Measurements from ENCODE around the gene MUL1.
"Not testable (repeated sequence)": the region's sequence is repeated elsewhere in the genome, so short reads cannot be mapped to it uniquely, and the experiment has no call there.

The MUL1 gene

GRCh38 chr1:20500716-20501115, 7.2 kb downstream of the MUL1 start:
- TF ChIP-seq JUND (IDR thresholded peaks at IDR 0.05; ENCODE audit: low read depth), result no peak
- DNase-seq (ENCODE audit: low read depth in 1 of 2, low spot score in 1 of 2), result no peak
- in situ Hi-C loops (cut with HindIII; ENCODE audit: low pct_unique_long_range_greater_than_20kb, low sequenced_read_pairs), result no loop called here

GRCh38 chr1:20499718-20500117, 8.2 kb downstream of the MUL1 start:
- no peak for DNase-seq (ENCODE audit: low read depth in 1 of 2, low spot score in 1 of 2)
- no peak for TF ChIP-seq JUND (IDR thresholded peaks at IDR 0.05; ENCODE audit: low read depth)
- in situ Hi-C loops (cut with HindIII; ENCODE audit: low pct_unique_long_range_greater_than_20kb, low sequenced_read_pairs), result no loop called here

DNA sequence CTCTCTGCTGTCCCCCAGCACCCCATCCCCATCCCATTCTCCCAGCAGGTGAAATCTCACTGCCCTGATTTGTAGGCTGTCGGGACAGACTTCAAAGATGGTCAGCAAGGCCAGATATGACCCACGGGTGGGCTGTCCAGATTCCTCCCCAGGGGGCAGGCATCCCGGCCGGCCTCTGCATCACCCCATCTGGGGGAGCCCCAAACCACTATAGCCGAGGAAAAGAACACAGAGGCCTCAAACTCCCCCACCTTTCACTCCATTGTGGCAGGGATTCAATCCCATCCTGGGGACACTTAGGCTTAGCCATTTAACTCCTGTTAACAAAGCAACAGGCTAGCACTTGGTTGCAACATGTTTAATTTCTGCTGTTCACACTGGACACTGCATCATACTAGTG, 8.8 kb downstream of the MUL1 start:
- TF ChIP-seq JUND (IDR thresholded peaks at IDR 0.05; ENCODE audit: low read depth), result no peak
- in situ Hi-C loops (cut with HindIII; ENCODE audit: low pct_unique_long_range_greater_than_20kb, low sequenced_read_pairs), result no loop called here
- no peak for DNase-seq (ENCODE audit: low read depth in 1 of 2, low spot score in 1 of 2)

GRCh38 chr1:20498116-20498515, 9.8 kb downstream of the MUL1 start:
- DNase-seq (ENCODE audit: low read depth in 1 of 2, low spot score in 1 of 2), result no peak
- in situ Hi-C loops (cut with HindIII; ENCODE audit: low pct_unique_long_range_greater_than_20kb, low sequenced_read_pairs), result no loop called here
- no peak for TF ChIP-seq JUND (IDR thresholded peaks at IDR 0.05; ENCODE audit: low read depth)

- TF ChIP-seq JUND (IDR thresholded peaks at IDR 0.05; ENCODE audit: low read depth), result no peak
- no peak for DNase-seq (ENCODE audit: low read depth in 1 of 2, low spot score in 1 of 2)
Measured at GRCh38 chr1:20497506-20497905, 10.4 kb downstream of the MUL1 start.

DNA sequence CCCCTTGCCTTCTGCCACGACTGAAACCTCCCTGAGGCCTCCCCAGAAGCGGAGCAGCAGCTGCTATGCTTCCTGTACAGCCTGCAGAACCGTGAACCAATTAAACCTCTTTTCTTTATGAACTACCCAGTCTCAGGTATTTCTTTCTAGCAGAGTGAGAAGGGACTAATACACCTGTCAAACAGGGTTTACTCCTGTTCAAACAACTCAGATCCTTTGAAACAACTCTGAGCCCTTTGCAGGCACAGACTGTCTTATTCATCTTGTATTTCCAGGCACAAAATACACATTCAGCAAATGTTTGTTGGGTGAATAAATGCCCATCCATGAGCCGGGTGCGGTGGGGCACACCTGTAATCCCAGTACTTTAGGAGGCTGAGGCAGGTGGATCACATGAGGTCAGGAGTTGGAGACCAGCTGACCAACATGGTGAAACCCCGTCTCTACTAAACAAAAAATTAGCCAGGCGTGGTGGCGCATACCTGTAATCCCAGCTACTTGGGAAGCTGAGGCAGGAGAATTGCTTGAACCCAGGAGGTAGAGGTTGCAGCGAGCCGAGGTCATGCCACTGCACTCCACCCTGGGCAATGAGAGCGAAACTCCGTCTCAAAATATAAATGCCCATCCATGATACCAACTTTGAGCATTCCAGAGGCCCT, 11.1 kb downstream of the MUL1 start:
- in situ Hi-C loops (cut with HindIII; ENCODE audit: low pct_unique_long_range_greater_than_20kb, low sequenced_read_pairs), result not testable (repeated sequence)

More at GRCh38 chr1:20497506-20497905, 10.4 kb downstream of the MUL1 start:
- in situ Hi-C loops (cut with HindIII; ENCODE audit: low pct_unique_long_range_greater_than_20kb, low sequenced_read_pairs), result no loop called here

DNA sequence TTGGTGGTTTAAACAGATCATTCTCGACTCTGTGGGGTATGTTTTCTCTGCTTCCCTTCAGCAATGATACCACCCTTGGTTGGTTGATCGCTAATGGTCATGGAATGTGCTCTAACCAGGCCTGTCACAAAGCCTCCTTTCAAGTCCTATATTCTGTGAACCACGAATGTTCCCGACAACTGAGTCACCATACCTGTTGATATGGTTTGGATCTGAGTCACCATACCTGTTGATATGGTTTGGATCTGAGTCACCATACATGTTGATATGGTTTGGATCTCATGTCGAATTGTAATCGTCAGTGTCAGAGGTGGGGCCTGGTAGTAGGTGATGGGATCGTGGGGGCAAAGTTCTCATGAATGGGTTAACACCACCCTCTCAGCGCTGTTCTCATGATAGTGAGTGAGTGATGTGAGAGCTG, 11.7 kb downstream of the MUL1 start:
- no peak for TF ChIP-seq JUND (IDR thresholded peaks at IDR 0.05; ENCODE audit: low read depth)
- no peak for DNase-seq (ENCODE audit: low read depth in 1 of 2, low spot score in 1 of 2)
- in situ Hi-C loops (cut with HindIII; ENCODE audit: low pct_unique_long_range_greater_than_20kb, low sequenced_read_pairs), result no loop called here

More for the DNA sequence above, 11.1 kb downstream of the MUL1 start:
- DNase-seq (ENCODE audit: low read depth in 1 of 2, low spot score in 1 of 2), result not testable (repeated sequence)

- DNase-seq (ENCODE audit: low read depth in 1 of 2, low spot score in 1 of 2), result no peak
- in situ Hi-C loops (cut with HindIII; ENCODE audit: low pct_unique_long_range_greater_than_20kb, low sequenced_read_pairs), result no loop called here
- TF ChIP-seq JUND (IDR thresholded peaks at IDR 0.05; ENCODE audit: low read depth), result no peak
Measured at GRCh38 chr1:20495661-20496060, 12.3 kb downstream of the MUL1 start.

- in situ Hi-C loops (cut with HindIII; ENCODE audit: low pct_unique_long_range_greater_than_20kb, low sequenced_read_pairs), result no loop called here
- DNase-seq (ENCODE audit: low read depth in 1 of 2, low spot score in 1 of 2), result no peak
- no peak for TF ChIP-seq JUND (IDR thresholded peaks at IDR 0.05; ENCODE audit: low read depth)
Measured at GRCh38 chr1:20494609-20495311, 13.2 kb downstream of the MUL1 start.

DNA sequence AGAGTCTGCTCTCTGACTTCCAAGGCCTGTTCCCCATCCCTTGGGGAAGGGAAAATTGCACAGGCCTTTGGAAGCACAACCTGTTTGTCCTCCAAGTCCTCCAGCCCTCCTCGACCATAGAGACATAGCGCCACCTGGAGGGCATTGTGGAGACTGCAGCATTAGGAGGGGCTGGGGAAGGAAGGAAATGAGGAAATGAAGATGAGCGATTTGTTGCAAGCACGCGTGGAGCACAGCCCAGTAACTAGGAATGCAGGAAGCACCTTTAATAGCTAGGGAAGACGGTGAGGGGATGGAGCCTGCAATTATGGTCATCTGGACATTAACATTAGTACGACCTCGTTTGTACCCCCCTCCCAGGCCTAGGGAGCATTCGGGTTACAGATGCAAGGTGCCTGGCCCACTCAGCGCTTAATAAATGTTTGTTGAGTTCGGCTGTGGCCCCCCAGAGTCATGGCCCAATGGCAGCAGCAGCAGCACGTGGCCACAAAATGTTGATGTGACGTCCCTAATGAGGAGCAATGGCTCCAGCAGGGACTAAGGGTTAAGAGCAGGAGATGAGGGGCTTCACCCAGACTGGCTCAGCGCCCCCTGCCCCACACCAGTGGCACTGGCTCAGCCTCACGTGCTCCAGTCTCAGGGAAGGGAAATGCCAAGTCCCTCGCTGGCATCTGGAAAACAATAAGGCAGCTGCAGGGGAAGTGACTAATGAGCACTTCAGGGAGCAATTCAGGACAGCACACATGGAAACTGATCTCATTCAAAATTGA, 13.9 kb downstream of the MUL1 start:
- DNase-seq (ENCODE audit: low read depth in 1 of 2, low spot score in 1 of 2), result peak; percentile 66 to 90
- no peak for TF ChIP-seq JUND (IDR thresholded peaks at IDR 0.05; ENCODE audit: low read depth)
- in situ Hi-C loops (cut with HindIII; ENCODE audit: low pct_unique_long_range_greater_than_20kb, low sequenced_read_pairs), result no loop called here

DNA sequence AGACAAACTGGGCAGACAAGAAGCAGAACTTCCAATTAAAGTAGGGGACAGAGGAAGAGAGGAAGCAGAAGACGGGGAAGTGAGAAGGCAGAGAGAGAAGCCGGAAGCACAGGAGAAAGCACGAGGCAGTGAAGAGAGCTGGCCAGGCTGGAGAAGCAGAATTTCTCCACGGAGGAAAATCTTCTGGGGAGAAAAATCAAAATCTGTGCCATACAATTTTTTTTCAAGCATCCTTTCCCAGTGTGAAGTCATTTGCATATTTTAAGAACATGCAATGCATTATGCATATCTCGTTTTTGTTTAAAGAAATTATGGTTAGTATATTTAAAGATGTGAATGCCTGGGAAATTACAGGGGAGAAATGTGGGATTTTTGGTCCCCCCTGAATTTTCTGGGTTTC, 14.6 kb downstream of the MUL1 start:
- in situ Hi-C loops (cut with HindIII; ENCODE audit: low pct_unique_long_range_greater_than_20kb, low sequenced_read_pairs), result no loop called here
- DNase-seq (ENCODE audit: low read depth in 1 of 2, low spot score in 1 of 2), result no peak
- TF ChIP-seq JUND (IDR thresholded peaks at IDR 0.05; ENCODE audit: low read depth), result no peak

GRCh38 chr1:20492751-20493150, 15.2 kb downstream of the MUL1 start:
- TF ChIP-seq JUND (IDR thresholded peaks at IDR 0.05; ENCODE audit: low read depth), result no peak
- no peak for DNase-seq (ENCODE audit: low read depth in 1 of 2, low spot score in 1 of 2)
- in situ Hi-C loops (cut with HindIII; ENCODE audit: low pct_unique_long_range_greater_than_20kb, low sequenced_read_pairs), result no loop called here

- in situ Hi-C loops (cut with HindIII; ENCODE audit: low pct_unique_long_range_greater_than_20kb, low sequenced_read_pairs), result no loop called here
- DNase-seq (ENCODE audit: low read depth in 1 of 2, low spot score in 1 of 2), result no peak
- TF ChIP-seq JUND (IDR thresholded peaks at IDR 0.05; ENCODE audit: low read depth), result no peak
Measured at GRCh38 chr1:20491866-20492265, 16.1 kb downstream of the MUL1 start.
